SW480 (cell line): Measurements from ENCODE around the gene LRRC14B.

Experiments
- DNase-seq: peaks from one replicate; pipeline ENCODE4 v3.0.0-alpha.2; 2016; ENCODE audit warnings: low spot score

Gene LRRC14B

GRCh38 chr5:191036-191948, at the start of gene LRRC14B:
LRRC14B (plus strand) TSS chr5:191495; CDS start chr5:191539, 44 bp downstream.
- no peak for DNase-seq

- no peak for DNase-seq
Observed at GRCh38 chr5:141761-142160, 49.5 kb upstream of the LRRC14B start.

GRCh38 chr5:142246-142810, 49.0 kb upstream of the LRRC14B start:
- DNase-seq: no peak

DNA sequence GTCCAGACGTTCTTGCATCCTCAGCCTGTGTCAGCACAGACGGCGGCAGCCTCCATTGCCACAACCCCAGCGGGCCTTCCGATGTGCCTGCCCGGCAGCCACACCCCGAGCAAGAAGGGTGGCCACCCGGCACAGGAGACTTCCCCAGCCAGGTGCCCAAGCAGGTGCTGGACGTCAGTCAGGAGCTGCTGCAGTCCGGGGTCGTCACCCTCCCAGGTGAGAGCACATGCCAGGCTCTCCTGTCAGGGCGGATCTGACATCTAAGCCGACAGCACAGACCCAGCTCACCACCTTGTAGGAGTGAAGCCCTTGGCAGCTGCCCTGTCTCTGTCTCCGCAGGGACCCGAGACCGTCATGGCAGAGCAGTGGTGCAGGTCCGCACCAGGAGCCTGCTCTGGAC, 48.3 kb upstream of the LRRC14B start:
- no peak for DNase-seq

GRCh38 chr5:144941-145340, 46.4 kb upstream of the LRRC14B start:
- no peak for DNase-seq

- DNase-seq: no peak
Observed at GRCh38 chr5:145585-146323, 45.5 kb upstream of the LRRC14B start.

DNA sequence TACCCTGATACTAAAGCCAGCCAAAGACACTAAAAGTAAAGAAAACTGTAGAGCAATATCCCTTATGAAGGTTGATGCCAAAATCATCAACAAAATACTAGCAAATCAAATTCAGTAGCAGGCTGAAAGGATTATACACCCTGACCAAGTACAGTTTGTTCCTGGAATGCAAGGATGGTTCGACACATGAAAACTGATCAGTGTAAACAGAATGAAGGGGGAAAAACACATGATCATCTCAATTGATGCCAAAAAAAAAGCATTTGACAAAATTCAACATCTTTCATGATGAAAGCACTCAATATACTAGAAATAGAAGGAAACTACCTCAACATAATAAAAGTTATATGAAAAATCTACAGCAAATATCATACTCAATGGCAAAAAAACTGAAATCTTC, 43.5 kb upstream of the LRRC14B start:
- no peak for DNase-seq

DNA sequence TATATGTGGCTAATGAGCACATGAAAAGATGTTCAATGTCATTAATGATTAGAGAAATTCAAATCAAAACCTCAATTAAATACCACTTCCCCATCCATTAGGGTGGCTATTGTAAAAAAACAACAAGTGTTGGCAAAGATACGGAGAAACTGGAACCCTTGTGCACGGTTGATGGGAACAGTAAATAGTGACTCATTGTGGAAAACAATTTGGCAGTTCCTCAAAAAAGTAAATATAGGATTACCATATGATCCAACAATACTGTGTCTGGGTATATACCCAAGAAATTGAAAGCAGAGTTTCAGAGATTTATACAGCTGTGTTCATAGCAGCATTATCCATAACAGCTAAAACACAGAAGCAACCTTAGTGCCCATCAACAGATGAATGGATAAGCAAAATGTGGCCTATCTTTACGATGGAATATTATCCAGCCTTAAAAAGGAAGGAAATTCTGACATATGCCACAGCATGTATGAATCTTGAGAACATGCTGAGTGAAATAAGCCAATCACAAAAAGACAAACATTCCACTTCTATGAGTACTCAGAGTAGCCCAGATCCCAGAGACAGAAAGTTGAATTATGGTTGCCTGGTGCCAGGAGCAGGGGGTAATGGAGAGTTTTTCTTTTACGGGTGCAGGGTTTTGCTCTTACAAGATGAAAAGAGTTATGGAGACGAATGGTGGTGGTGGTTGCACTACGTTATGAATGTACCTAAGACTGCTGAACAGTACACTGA, 41.4 kb upstream of the LRRC14B start:
- no peak for DNase-seq

DNA sequence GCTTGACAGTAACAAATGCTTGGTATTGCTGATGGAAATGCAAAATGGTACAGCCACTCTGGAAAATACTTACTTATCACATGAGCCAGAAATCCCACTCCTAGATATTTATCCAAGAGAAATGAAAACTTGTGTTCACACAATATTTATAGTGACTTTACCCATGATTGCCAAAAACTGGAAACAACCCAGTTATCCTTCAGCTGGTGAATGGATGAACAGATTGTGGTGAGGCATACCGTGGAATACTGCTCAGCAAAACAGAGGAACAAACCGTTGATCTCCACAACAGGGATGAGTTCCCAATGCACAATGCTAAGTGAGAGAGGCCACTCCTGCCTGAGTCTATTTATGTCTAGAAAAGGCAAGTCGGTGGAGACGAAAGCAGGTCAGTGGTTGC, 40.5 kb upstream of the LRRC14B start:
- no peak for DNase-seq

DNA sequence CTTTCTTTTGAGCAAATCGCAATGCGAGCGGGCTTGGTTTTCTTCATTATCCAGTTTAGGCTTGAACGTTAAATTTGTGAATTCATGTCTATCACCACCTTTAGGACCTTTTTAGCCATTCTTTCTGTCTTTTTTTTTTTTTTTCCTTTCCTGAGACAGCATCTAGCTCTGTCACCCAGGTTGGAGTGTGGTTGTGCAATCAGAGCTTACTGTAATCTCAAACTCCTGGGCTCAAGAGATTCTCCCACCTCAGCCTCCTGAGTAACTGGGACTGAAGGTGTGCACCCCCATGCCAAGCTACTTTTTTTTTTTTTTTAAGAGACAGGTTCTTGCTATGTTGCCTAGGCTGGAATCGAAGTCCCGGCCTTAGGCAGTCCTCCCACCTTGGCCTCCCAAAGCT, 39.2 kb upstream of the LRRC14B start:
- no peak for DNase-seq

GRCh38 chr5:153256-153655, 38.0 kb upstream of the LRRC14B start:
- no peak for DNase-seq

GRCh38 chr5:154236-154635, 37.1 kb upstream of the LRRC14B start:
- DNase-seq: no peak

DNA sequence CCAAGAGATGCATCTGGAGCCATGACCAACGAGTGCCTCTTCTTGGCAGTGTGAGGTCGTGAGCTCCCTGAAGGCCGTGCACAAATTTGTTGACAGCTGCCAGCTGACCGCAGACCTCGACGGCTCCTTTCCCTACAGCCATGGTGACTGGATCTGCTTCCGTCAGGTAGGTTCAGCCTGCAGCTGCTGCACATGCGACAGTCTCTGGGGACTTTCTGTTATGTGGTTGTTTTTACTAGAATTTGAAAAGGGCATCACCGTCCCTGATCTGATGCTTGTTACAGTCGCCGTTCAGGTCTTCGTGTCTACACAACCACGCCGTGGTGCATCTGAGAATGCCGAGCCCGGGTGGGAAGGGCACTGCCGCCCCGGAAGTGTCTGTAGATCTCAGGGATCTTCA, 36.5 kb upstream of the LRRC14B start:
- no peak for DNase-seq

DNA sequence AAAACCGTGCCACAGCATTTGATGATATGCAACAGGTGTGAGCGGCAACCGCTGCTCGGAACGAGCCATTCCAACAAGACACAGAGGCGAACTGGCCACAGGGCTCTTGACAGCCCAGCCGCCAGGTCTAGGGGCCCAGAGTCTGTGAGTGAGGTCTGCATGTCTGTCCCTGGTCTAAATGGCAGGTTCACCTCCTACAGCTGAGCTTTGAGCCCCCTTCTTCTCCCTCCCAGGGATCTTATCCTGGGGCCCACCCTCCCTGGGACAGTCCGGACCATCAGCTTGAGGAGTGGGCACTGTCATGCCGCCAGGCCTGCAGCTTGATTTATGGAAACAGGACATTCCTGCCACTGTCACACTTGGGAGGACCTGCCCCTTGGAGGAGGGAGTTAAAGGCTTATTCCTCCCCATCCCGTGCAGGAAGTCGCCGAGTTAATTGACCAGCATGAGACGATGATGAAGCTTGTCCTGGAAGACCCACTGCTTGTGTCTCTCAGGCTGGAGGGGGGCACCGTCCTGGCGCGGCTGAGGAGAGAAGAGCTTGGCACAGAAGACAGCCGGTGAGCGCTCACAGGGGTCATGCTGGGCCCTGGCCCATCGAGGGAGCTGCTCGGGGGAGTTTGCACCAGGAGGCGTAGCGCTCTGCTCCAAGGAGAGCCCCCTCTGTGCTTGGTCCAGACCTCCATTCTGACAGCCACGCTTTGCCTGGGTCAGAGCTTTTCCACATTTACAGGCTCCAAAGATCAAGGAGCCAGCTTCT, 35.5 kb upstream of the LRRC14B start:
- DNase-seq: no peak

GRCh38 chr5:156411-157072, 34.8 kb upstream of the LRRC14B start:
- no peak for DNase-seq

- no peak for DNase-seq
Observed at GRCh38 chr5:157126-157715, 34.1 kb upstream of the LRRC14B start.

DNA sequence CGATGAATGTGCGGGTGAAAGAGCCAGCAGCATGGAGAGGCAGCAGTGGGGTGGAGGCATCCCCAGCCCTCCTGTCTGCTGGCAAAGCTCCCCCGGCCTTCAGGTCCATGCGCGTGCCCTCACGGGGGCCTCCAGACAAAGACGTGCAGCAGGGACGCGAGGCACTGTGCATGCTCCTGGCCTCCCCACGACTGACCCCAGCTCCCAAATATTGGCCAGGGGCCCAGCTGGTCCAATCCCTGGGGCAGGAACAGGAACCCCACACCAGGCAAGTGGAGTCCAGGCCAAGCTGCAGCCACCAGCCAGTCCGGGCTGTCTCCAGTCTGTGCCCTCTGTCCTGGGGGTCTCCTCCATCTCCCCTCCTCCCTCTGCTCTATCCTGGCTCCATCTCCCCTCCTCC, 33.5 kb upstream of the LRRC14B start:
- no peak for DNase-seq

GRCh38 chr5:158807-159447, 32.4 kb upstream of the LRRC14B start:
- DNase-seq: no peak

GRCh38 chr5:159448-160172, 31.7 kb upstream of the LRRC14B start:
- DNase-seq: no peak

DNA sequence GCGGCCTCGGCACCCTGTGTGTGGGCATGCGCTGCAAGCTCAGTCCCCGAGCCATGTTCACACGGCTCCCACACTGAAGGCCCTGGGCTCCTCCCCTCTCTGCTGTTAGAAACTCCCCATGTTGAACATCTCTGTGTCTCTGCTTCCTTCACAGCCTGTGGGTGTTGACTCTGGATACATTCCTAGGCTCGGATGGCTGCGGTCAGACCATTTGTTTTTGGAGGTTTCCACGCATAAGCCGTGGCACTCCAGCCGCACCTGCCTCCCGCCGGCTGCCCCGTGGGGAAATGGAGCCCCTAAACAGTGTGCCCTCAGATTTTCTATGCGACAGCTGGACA, 31.2 kb upstream of the LRRC14B start:
- no peak for DNase-seq
